K562 (cell line): ENCODE data around the gene MATR3. TPM values are rescaled to one million over a fixed set of nuclear protein-coding genes. Genes with fewer than 3 reads are reported as not detected.

Experiments used
- ATAC-seq: fragments of 200-7000 bp; cut with Tn5 transposase; 3 replicates; pipeline ENCODE4 v1.9.1; 2020; ENCODE audit warnings: moderate library complexity
- BruUV-seq: library from RNA; stranded (reverse); fragments of 400-500 nt; replicated peaks from 2 replicates; lab custom pipeline; 2021; lab: Mats Ljungman, UMichigan
- CTCF ChIA-PET: fragments of 300-600 bp; formaldehyde crosslinking; extraction: SDS; loops from one replicate; lab custom pipeline; 2021; ENCODE audit warnings: low intra/inter-chr PET ratio; lab: Yijun Ruan, JAX
- POLR2A ChIA-PET: fragments of 300-600, 350-650 bp; sonication (Branson Sonifier 250); formaldehyde crosslinking; extraction: SDS; loops from one replicate; lab custom pipeline; 2021; ENCODE audit warnings: antibody characterized with exemption, inconsistent platforms; lab: Yijun Ruan, JAX
- DNase-seq, 4 experiments: peaks; one replicate each; pipeline versions ENCODE4 v3.0.0 to v3.0.0-alpha.2; 2011 to 2018; ENCODE audit warnings: low spot score in 3 of 4, mixed read lengths in 3 of 4; ENCODE audit errors: extremely low read depth in 1 of 4
- FAIRE-seq: peaks from 2 replicates; lab custom pipeline; 2011; peaks lifted over from hg19 to GRCh38; lab: Jason Lieb, UNC
- H2AFZ ChIP-seq: 2 replicates; pipeline ENCODE4 v1.6.0; 2011; ENCODE audit warnings: low read depth, low read length, control low read depth, inconsistent platforms
- H3K27ac ChIP-seq: fragments of 200-600 bp; 3 replicates; pipeline ENCODE4 v1.8.0; 2011; ENCODE audit warnings: low read depth, mild to moderate bottlenecking, control low read depth, inconsistent platforms, low read length, moderate library complexity, mixed read lengths; ENCODE audit errors: extremely low read depth
- H3K27me3 ChIP-seq, 2 experiments: fragments of 300-600 bp in 1 of 2; 2 replicates in 1 of 2; 3 replicates in 1 of 2; pipeline versions ENCODE4 v1.6.0 to v1.8.0; 2011; ENCODE audit warnings: inconsistent platforms in 2 of 2, low read length in 2 of 2, mild to moderate bottlenecking in 1 of 2, mixed read lengths in 1 of 2, moderate library complexity in 1 of 2; ENCODE audit not compliant: control insufficient read depth in 2 of 2, insufficient read depth in 2 of 2
- H3K36me3 ChIP-seq: fragments of 300-600 bp; 3 replicates; pipeline ENCODE4 v1.8.0; 2011; ENCODE audit warnings: mild to moderate bottlenecking, low read length, inconsistent platforms; ENCODE audit not compliant: control insufficient read depth, insufficient read depth
- H3K4me1 ChIP-seq, 2 experiments: fragments of 200-600 bp in 1 of 2; replicated peaks in 1 of 2; 2 replicates in 1 of 2; 3 replicates in 1 of 2; pipeline versions ENCODE4 v1.5.1 to v1.8.0; 2011; ENCODE audit warnings: inconsistent platforms in 2 of 2, low read length in 2 of 2, mild to moderate bottlenecking in 1 of 2, mixed read lengths in 1 of 2, moderate library complexity in 1 of 2; ENCODE audit not compliant: control insufficient read depth in 2 of 2, insufficient read depth in 2 of 2
- H3K4me2 ChIP-seq: 2 replicates; pipeline ENCODE4 v1.6.1; 2011; ENCODE audit warnings: low read length, control low read depth, inconsistent platforms, mixed read lengths; ENCODE audit not compliant: insufficient read depth
- H3K4me3 ChIP-seq: fragments of 200-600 bp; sonication (generic), shearing (Covaris generic); 2 replicates; pipeline ENCODE4 v1.5.1; 2016; ENCODE audit warnings: control low read depth, inconsistent platforms
- H3K79me2 ChIP-seq: fragments of 200-600 bp; 3 replicates; pipeline ENCODE4 v1.8.0; 2011; ENCODE audit warnings: low read length, inconsistent platforms; ENCODE audit not compliant: control insufficient read depth, insufficient read depth
- H3K9ac ChIP-seq, 2 experiments: 2 replicates each; pipeline versions ENCODE4 v1.6.0 to v1.6.1; 2011; ENCODE audit warnings: low read depth in 2 of 2, low read length in 2 of 2, control low read depth in 1 of 2, inconsistent platforms in 1 of 2, mild to moderate bottlenecking in 1 of 2, mixed read lengths in 1 of 2; ENCODE audit not compliant: insufficient read depth in 1 of 2
- H3K9me1 ChIP-seq: one replicate; pipeline ENCODE4 v1.6.0; 2011; ENCODE audit warnings: inconsistent platforms, mild to moderate bottlenecking, low read length, moderate library complexity; ENCODE audit not compliant: control insufficient read depth, insufficient read depth
- H3K9me3 ChIP-seq: replicated peaks from 2 replicates; pipeline ENCODE4 v1.5.1; 2011; ENCODE audit warnings: low read depth, low read length, inconsistent platforms; ENCODE audit not compliant: control insufficient read depth, insufficient read depth
- H4K20me1 ChIP-seq: replicated peaks from 2 replicates; pipeline ENCODE4 v1.6.1; 2011; ENCODE audit warnings: low read length, inconsistent platforms, mixed read lengths; ENCODE audit not compliant: control insufficient read depth, insufficient read depth
- BACH1 ChIP-seq: fragments of 200-800 bp; sonication (Bioruptor generic); IDR thresholded peaks from 2 replicates; pipeline ENCODE4 v1.6.1; 2016; ENCODE audit warnings: missing genetic modification characterization, missing compliant biosample characterization
- CXXC5 ChIP-seq: fragments of 250-450 bp; sonication (Bioruptor Pico); IDR thresholded peaks from 2 replicates; pipeline ENCODE4 v1.8.0; 2022; ENCODE audit warnings: inconsistent platforms, mild to moderate bottlenecking, moderate library complexity
- HSF4 ChIP-seq: fragments of 250-450 bp; sonication (Bioruptor Pico); IDR thresholded peaks from 2 replicates; pipeline ENCODE4 v2.1.2; 2022; ENCODE audit warnings: mild to moderate bottlenecking, moderate library complexity, borderline replicate concordance
- JUND ChIP-seq, 2 experiments: IDR thresholded peaks; 2 replicates in 1 of 2; 3 replicates in 1 of 2; pipeline ENCODE4 v1.6.1; 2011; ENCODE audit warnings: borderline replicate concordance in 2 of 2, low read depth in 2 of 2, low read length in 2 of 2, improper control_type of control experiment in 1 of 2, missing biosample characterization in 1 of 2, missing genetic modification characterization in 1 of 2, missing genetic modification reagents in 1 of 2
- PCBP1 ChIP-seq: fragments of 200-400 bp; formaldehyde crosslinking; IDR thresholded peaks from 2 replicates; pipeline ENCODE4 v1.6.1; 2018; ENCODE audit warnings: mild to moderate bottlenecking, low read depth, low read length; ENCODE audit not compliant: poor library complexity, severe bottlenecking
- SMAD4 ChIP-seq: fragments of 250-450 bp; sonication (Bioruptor Pico); conservative IDR thresholded peaks from 2 replicates; pipeline ENCODE4 v1.8.0; 2021; ENCODE audit warnings: inconsistent platforms, mild to moderate bottlenecking, moderate library complexity
- ZNF316 ChIP-seq: fragments of 450-650 bp; IDR thresholded peaks from 2 replicates; pipeline ENCODE4 v1.6.1; 2016
- ZNF830 ChIP-seq: fragments of 250-450 bp; sonication (Bioruptor Pico); IDR thresholded peaks from 2 replicates; pipeline ENCODE4 v1.5.0; 2021; ENCODE audit warnings: mild to moderate bottlenecking
- WGBS: fragments of 100-300 bp; shearing (Covaris generic); methylation state at CpG from one replicate; pipeline ENCODE4 v1.1.6; 2016; ENCODE audit warnings: low coverage, mixed read lengths; ENCODE audit not compliant: insufficient coverage; ENCODE audit errors: missing lambda C conversion rate; 5-methylcytosine and 5-hydroxymethylcytosine counted together
- in situ Hi-C: fragments of 300-500 bp; cut with MboI; formaldehyde crosslinking; loops from 4 replicates; pipeline ENCODE4 v1.15.0; 2018; ENCODE audit warnings: inconsistent platforms, mixed read lengths
- intact Hi-C: fragments of 100-400 bp; cut with micrococcal nuclease; formaldehyde crosslinking; loops from 2 replicates; pipeline ENCODE4 v1.14.2; 2022
- polyA plus RNA-seq, 8 experiments: library from polyadenylated mRNA; depleted of rRNA in 4 of 8; stranded (reverse) in 5 of 8; unstranded in 3 of 8; fragments of >200 nt; fragmentation: Nextera tagmentation in 2 of 8; fragmentation: Illumina TruSeq in 1 of 8; extraction: Ambion mirVana in 2 of 8; extraction: Trizol in 1 of 8; gene quantifications; 2 replicates each; pipeline versions ENCODE4 v1.2.1 to v1.2.3, GENCODE V29; 2011 to 2014; ENCODE audit warnings: inconsistent platforms in 1 of 8, missing spikeins in 1 of 8
- total RNA-seq, 7 experiments: library from RNA; depleted of rRNA in 6 of 7; stranded (reverse); fragments of >200 nt in 6 of 7; fragmentation: Illumina TruSeq in 2 of 7; extraction: Trizol in 2 of 7; gene quantifications; 2 replicates each; pipeline versions ENCODE4 v1.2.1 to v1.2.3, GENCODE V29; 2011 to 2021; ENCODE audit warnings: low replicate concordance in 1 of 7
- TF ChIP-seq, protein P1 (sequence below): sonication (generic); formaldehyde crosslinking; IDR thresholded peaks from 2 replicates; pipeline ENCODE4 v1.8.1; 2022; ENCODE audit warnings: missing genetic modification reagents
- TF ChIP-seq, protein P2 (sequence below): fragments of 250-450 bp; sonication (Bioruptor Pico); IDR thresholded peaks from 2 replicates; pipeline ENCODE4 v1.9.0; 2021; ENCODE audit warnings: mild to moderate bottlenecking
- TF ChIP-seq, protein P3 (sequence below): fragments of 450-650 bp; IDR thresholded peaks from 2 replicates; pipeline ENCODE4 v1.6.1; 2016; ENCODE audit warnings: borderline replicate concordance

MATR3 gene
- total and polyA plus RNA-seq, 9 of the 15 experiments (the other 6 are each of a cell fraction or from before 2014, with no cell fraction given), result 150 to 425 (median 263) TPM

DNA sequence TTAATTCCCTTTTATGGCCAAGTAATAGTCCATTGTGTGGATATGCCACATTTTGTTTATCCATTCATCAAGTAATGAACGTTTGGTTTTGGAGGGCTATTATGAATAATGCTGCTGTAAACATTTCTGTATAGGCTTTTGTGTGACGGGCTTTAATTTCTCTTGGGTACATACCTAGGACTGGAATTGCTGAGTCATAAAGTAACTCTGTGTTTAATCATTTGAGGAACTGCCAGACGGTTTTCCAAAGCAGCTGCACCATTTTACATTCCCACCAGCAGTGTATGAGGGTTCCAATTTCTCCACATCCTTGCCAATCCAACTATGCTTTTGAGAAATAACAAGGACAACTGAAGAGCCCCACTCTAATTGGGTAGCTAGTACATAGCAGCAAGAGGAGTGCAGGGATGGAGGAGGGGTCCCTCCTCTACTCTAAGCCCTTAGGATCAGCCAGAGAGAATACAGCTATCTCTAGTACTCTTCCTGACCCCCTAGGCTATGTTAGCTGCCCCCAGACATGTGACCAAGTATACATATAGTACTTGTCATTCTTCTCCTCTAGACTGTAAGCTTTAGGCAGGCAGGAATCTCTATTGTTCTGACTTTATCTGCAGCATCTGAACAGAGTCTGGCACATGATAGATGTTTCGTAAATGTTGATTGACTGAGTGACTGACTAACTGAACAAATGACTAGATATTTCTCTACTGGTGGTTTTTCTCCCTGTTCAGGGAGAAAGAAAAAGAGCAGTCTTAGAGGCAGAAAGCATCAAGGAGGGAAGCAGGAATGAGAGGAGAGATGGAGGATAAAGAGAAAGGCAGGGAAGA, 22.1 kb upstream of the MATR3 start:
- H3K4me3 ChIP-seq, result no peak overlapping the region
- peak overlapping the region; percentile 52 for H3K27ac ChIP-seq
- H3K27me3 ChIP-seq, result no peaks in the 10 kb centered on the region
- H3K36me3 ChIP-seq, result peaks cover 13% of the 10 kb centered on the region
- peak in 2 of 4 experiments; percentile 42 to 59 for DNase-seq
- BruUV-seq, result no TSS peak
- ChIA-PET CTCF (interaction anchor here (1.0 kb wide), 1 partner anchor 639 kb away, joined by 3 read pairs; no protein-coding TSS in a partner anchor), POLR2A (interaction anchor here (0.6 to 2.1 kb wide), 7 partner anchors 15 to 761 kb away, joined by 3 to 7 read pairs (median 3); partner anchors contain the start of gene ETF1)
- peaks cover 39% of the 10 kb centered on the region for H3K79me2 ChIP-seq
- H3K9me1 ChIP-seq, result no peaks in the 10 kb centered on the region
- peak overlapping the region; percentile 76 for H2AFZ ChIP-seq
- peak overlapping the region in 1 of 2 experiments; percentile 18; a peak in 2 of 4 replicates for H3K9ac ChIP-seq
- no peak for ATAC-seq
- in situ Hi-C loops (no loop called here), intact Hi-C loops (loop anchor here (5.0 kb wide), 1 partner anchor 71 kb away; the partner anchor contains the start of gene PAIP2)
- no peak for FAIRE-seq
- peaks cover 12 to 51% of the 10 kb centered on the region in 2 experiments for H3K4me1 ChIP-seq
- no peaks in the 10 kb centered on the region for H3K9me3 ChIP-seq
- no peaks in the 10 kb centered on the region for H4K20me1 ChIP-seq
- 18% methylated on average over 4 of the region's 4 CpGs for WGBS
- H3K4me2 ChIP-seq, result peak overlapping the region; percentile 28; the same call in 1 of the 2 replicates
- TF ChIP-seq SMAD4 (CRISPR knock-in tag) (0 out of 2 replicates have a peak, but pooled peaks have one; percentile 27), PCBP1 (no peak), CXXC5 (CRISPR knock-in tag) (0 out of 2 replicates have a peak, but pooled peaks have one; percentile 10), BACH1 (tag) (peak; percentile 97), HSF4 (CRISPR knock-in tag) (0 out of 2 replicates have a peak, but pooled peaks have one; percentile 38), ZNF316 (peak; percentile 98), ZNF830 (CRISPR knock-in tag) (no peak), JUND (IDR thresholded peaks at IDR 0.05; ENCODE audit: borderline replicate concordance, low read depth, low read length) (peak; percentile 62; the same call in 1 of the 2 replicates), JUND (tag; IDR thresholded peaks at IDR 0.05; ENCODE audit: borderline replicate concordance, low read depth, low read length) (no peak)
- TF ChIP-seq, protein P1, sequence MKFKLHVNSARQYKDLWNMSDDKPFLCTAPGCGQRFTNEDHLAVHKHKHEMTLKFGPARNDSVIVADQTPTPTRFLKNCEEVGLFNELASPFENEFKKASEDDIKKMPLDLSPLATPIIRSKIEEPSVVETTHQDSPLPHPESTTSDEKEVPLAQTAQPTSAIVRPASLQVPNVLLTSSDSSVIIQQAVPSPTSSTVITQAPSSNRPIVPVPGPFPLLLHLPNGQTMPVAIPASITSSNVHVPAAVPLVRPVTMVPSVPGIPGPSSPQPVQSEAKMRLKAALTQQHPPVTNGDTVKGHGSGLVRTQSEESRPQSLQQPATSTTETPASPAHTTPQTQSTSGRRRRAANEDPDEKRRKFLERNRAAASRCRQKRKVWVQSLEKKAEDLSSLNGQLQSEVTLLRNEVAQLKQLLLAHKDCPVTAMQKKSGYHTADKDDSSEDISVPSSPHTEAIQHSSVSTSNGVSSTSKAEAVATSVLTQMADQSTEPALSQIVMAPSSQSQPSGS (CRISPR knock-in tag), result no peak
- TF ChIP-seq, protein P2, sequence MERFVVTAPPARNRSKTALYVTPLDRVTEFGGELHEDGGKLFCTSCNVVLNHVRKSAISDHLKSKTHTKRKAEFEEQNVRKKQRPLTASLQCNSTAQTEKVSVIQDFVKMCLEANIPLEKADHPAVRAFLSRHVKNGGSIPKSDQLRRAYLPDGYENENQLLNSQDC, result no peak
- TF ChIP-seq, protein P3, sequence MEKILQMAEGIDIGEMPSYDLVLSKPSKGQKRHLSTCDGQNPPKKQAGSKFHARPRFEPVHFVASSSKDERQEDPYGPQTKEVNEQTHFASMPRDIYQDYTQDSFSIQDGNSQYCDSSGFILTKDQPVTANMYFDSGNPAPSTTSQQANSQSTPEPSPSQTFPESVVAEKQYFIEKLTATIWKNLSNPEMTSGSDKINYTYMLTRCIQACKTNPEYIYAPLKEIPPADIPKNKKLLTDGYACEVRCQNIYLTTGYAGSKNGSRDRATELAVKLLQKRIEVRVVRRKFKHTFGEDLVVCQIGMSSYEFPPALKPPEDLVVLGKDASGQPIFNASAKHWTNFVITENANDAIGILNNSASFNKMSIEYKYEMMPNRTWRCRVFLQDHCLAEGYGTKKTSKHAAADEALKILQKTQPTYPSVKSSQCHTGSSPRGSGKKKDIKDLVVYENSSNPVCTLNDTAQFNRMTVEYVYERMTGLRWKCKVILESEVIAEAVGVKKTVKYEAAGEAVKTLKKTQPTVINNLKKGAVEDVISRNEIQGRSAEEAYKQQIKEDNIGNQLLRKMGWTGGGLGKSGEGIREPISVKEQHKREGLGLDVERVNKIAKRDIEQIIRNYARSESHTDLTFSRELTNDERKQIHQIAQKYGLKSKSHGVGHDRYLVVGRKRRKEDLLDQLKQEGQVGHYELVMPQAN, result no peak
